K562 (cell line): ENCODE results near the gene LIMD2.

ENCODE experiments used
- CAMTA2 ChIP-seq: fragments of 250-450 bp; sonication (Bioruptor Pico); conservative IDR thresholded peaks from 2 replicates; pipeline ENCODE4 v1.5.1; 2022
- CTCF ChIP-seq, 3 experiments: IDR thresholded peaks in 2 of 3; conservative IDR thresholded peaks in 1 of 3; 2 replicates each; pipeline ENCODE4 v1.5.1; 2011 to 2012; ENCODE audit warnings: low read length in 3 of 3, mild to moderate bottlenecking in 3 of 3, control low read depth in 2 of 3, improper control_type of control experiment in 1 of 3, inconsistent platforms in 1 of 3, low read depth in 1 of 3, mixed read lengths in 1 of 3, moderate library complexity in 1 of 3; ENCODE audit not compliant: insufficient read depth in 2 of 3
- E2F4 ChIP-seq: sonication (generic); formaldehyde crosslinking; IDR thresholded peaks from 2 replicates; pipeline ENCODE4 v1.8.0; 2022; ENCODE audit warnings: mild to moderate bottlenecking, low read depth, missing genetic modification reagents
- E2F6 ChIP-seq, 2 experiments: IDR thresholded peaks; 2 replicates each; pipeline ENCODE4 v1.6.1; 2011; ENCODE audit warnings: borderline replicate concordance in 1 of 2, control low read depth in 1 of 2, low read depth in 1 of 2, low read length in 1 of 2, mild to moderate bottlenecking in 1 of 2, mixed read lengths in 1 of 2, moderate library complexity in 1 of 2; ENCODE audit not compliant: insufficient read depth in 1 of 2, insufficient read length in 1 of 2, poor library complexity in 1 of 2, severe bottlenecking in 1 of 2; ENCODE audit errors: extremely low read depth in 1 of 2
- HINFP ChIP-seq: fragments of 450-650 bp; conservative IDR thresholded peaks from 2 replicates; pipeline ENCODE4 v1.6.1; 2016; ENCODE audit warnings: missing genetic modification characterization, low read depth, mild to moderate bottlenecking, control low read depth, missing compliant biosample characterization
- MTA3 ChIP-seq: fragments of 450-650 bp; formaldehyde crosslinking; IDR thresholded peaks from 2 replicates; pipeline ENCODE4 v1.6.1; 2017; ENCODE audit warnings: mild to moderate bottlenecking, borderline replicate concordance
- NRF1 ChIP-seq, 2 experiments: fragments of 450-650 bp; IDR thresholded peaks in 1 of 2; conservative IDR thresholded peaks in 1 of 2; 2 replicates each; pipeline ENCODE4 v1.6.1; 2014; ENCODE audit warnings: mild to moderate bottlenecking in 2 of 2
- POLR2A ChIP-seq: fragments of 450-650 bp; conservative IDR thresholded peaks from 2 replicates; pipeline ENCODE4 v1.6.1; 2016
- RAD21 ChIP-seq, 2 experiments: fragments of 250-450 bp in 1 of 2; fragments of 450-650 bp in 1 of 2; sonication (Bioruptor Pico) in 1 of 2; formaldehyde crosslinking in 1 of 2; IDR thresholded peaks in 1 of 2; conservative IDR thresholded peaks in 1 of 2; 2 replicates each; pipeline versions ENCODE4 v1.4.0 to v1.8.0; 2020 to 2022; ENCODE audit warnings: mild to moderate bottlenecking in 2 of 2, moderate library complexity in 1 of 2
- TARDBP ChIP-seq: fragments of 450-650 bp; IDR thresholded peaks from 2 replicates; pipeline ENCODE4 v1.6.1; 2016
- ZBTB11 ChIP-seq, 3 experiments: fragments of 200-800 bp in 1 of 3; fragments of 250-450 bp in 1 of 3; fragments of 450-650 bp in 1 of 3; sonication (Bioruptor Pico) in 1 of 3; sonication (Bioruptor generic) in 1 of 3; formaldehyde crosslinking in 1 of 3; IDR thresholded peaks; 2 replicates each; pipeline versions ENCODE4 v1.6.1 to v1.8.0; 2016 to 2022; ENCODE audit warnings: mild to moderate bottlenecking in 2 of 3, missing genetic modification characterization in 2 of 3, missing compliant biosample characterization in 1 of 3, moderate library complexity in 1 of 3

GRCh38 chr17:63741408-63742173, 41.7 kb upstream of the LIMD2 start, which contains the start of gene STRADA:
- TF ChIP-seq CTCF (IDR thresholded peaks at IDR 0.05 in 2 of 3, conservative IDR thresholded peaks at IDR 0.05 in 1 of 3; ENCODE audit: insufficient read depth in 2 of 3, low read depth in 1 of 3, low read length in 3 of 3), result no peak
- peak; percentile 88 for TF ChIP-seq POLR2A
- TF ChIP-seq MTA3, result 0 out of 2 replicates have a peak, but pooled peaks have one; percentile 4
- TF ChIP-seq HINFP (tag), result no peak
- peak; percentile 88 to 99 for TF ChIP-seq E2F6 (IDR thresholded peaks at IDR 0.05; ENCODE audit: borderline replicate concordance in 1 of 2, extremely low read depth in 1 of 2, insufficient read depth in 1 of 2, insufficient read length in 1 of 2, low read depth in 1 of 2, low read length in 1 of 2, poor library complexity in 1 of 2, severe bottlenecking in 1 of 2)
- TF ChIP-seq CAMTA2 (CRISPR knock-in tag), result no peak
- TF ChIP-seq TARDBP, result no peak
- peak in 1 of 2 experiments; percentile 15; a peak in 2 of 4 replicates for TF ChIP-seq RAD21 (CRISPR knock-in tag; conservative IDR thresholded peaks at IDR 0.05 in 1 of 2, IDR thresholded peaks at IDR 0.05 in 1 of 2)
- TF ChIP-seq NRF1 (conservative IDR thresholded peaks at IDR 0.05 in 1 of 2, IDR thresholded peaks at IDR 0.05 in 1 of 2), result peak; percentile 94 to 95
- peak; percentile 90 for TF ChIP-seq E2F4 (CRISPR knock-in tag)
- TF ChIP-seq ZBTB11 (CRISPR knock-in tag; IDR thresholded peaks at IDR 0.05), result peak in 2 of 3 experiments; percentile 12 to 69; a peak in 3 of 6 replicates
